Measurements from ENCODE around the gene BMP2K. TPM values are rescaled to one million over a fixed set of nuclear protein-coding genes. Genes with fewer than 3 reads are reported as not detected.
"Not testable (repeated sequence)": the region's sequence is repeated elsewhere in the genome, so short reads cannot be mapped to it uniquely, and the experiment has no call there.

Gene BMP2K
- total RNA-seq, 1 donor from 2014 or later = 17.3 TPM

DNA sequence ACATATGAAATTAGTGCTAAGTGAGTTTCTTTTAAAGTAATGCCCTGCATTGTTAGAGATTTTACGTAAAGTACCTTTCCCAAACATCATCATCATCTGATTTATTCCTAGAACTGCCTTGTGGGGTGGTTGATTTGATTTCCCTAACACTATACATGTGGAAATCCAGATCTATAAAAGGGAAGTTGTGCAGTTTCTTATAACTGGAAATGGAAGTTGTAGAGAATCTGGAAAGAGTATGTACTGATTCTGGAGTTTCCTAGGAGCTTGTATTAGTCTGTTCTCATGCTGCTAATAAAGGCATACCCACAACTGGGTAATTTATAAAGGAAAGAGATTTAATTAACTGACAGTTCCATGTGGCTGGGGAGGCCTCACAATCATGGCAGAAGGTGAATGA is 47.9 kb downstream of the BMP2K start:
- intact Hi-C loops (cut with micrococcal nuclease) = no loop called here
- no peaks in the 10 kb centered on the region for H3K27me3 Mint-ChIP-seq
- H3K4me1 Mint-ChIP-seq = peaks cover 2% of the 10 kb centered on the region
- H3K4me3 Mint-ChIP-seq = no peak overlapping the region
- no peak overlapping the region for H3K27ac Mint-ChIP-seq
- peaks cover 15% of the 10 kb centered on the region for H3K36me3 Mint-ChIP-seq (ENCODE audit: low read depth)
- H3K9me3 Mint-ChIP-seq = no peaks in the 10 kb centered on the region
- no peak for DNase-seq

DNA sequence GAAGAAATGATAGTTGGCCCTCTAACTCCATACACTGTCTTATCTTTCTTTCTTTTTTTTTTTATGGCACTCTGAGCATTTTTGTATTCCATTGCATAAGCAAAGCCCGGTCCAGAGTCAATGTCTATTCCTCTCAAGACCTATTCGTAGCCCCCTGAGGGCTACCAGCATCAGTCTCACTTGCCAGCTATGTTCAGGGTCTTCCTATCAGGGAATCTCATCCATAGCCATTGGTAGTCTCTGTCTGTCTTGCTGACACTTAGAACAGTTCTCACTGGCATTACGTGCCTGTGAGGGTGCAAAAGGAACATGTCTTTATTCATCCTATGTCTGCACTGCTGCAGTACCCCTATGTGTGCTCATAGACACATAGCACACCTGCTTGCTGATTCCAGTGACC is 51.0 kb downstream of the BMP2K start:
- Mint-ChIP-seq H3K4me1 (peaks cover 2% of the 10 kb centered on the region), H3K27me3 (no peaks in the 10 kb centered on the region), H3K27ac (no peak overlapping the region), H3K36me3 (ENCODE audit: low read depth) (peaks cover 21% of the 10 kb centered on the region), H3K4me3 (no peak overlapping the region), H3K9me3 (no peaks in the 10 kb centered on the region)
- no peak for DNase-seq
- intact Hi-C loops (cut with micrococcal nuclease) = no loop called here

DNA sequence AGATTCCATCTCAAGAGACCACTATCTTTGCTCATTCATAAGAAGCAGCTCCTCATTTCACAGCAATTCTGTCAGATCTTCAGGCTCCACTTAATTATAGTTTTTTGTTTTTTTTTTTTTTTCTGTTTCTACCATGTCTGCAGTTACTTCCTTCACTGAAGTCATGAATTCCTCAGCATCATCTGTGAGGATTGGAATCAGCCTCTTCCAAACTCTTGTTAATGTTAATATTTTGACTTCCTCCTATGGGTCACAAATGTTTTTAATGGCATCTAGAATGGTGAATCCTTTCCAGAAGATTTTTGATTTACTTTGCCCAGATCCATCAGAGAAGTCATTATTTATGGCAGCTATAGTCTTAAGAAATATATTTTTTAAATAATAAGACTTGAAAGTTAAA is 53.1 kb downstream of the BMP2K start:
- no peaks in the 10 kb centered on the region for H3K4me1 Mint-ChIP-seq
- H3K4me3 Mint-ChIP-seq = no peak overlapping the region
- DNase-seq = no peak
- intact Hi-C loops (cut with micrococcal nuclease) = no loop called here
- no peaks in the 10 kb centered on the region for H3K9me3 Mint-ChIP-seq
- H3K27ac Mint-ChIP-seq = no peak overlapping the region
- peaks cover 22% of the 10 kb centered on the region for H3K36me3 Mint-ChIP-seq (ENCODE audit: low read depth)
- no peaks in the 10 kb centered on the region for H3K27me3 Mint-ChIP-seq

- intact Hi-C loops (cut with micrococcal nuclease); H3K27me3 Mint-ChIP-seq: not testable (repeated sequence)
- H3K36me3 Mint-ChIP-seq (ENCODE audit: low read depth) = peaks cover 25% of the 10 kb centered on the region
Measured at GRCh38 chr4:78839676-78840075, 63.5 kb downstream of the BMP2K start.

GRCh38 chr4:78840286-78840685 is 64.1 kb downstream of the BMP2K start:
- intact Hi-C loops (cut with micrococcal nuclease); H3K27me3 Mint-ChIP-seq; H3K4me1 Mint-ChIP-seq; H3K27ac Mint-ChIP-seq; DNase-seq; H3K9me3 Mint-ChIP-seq; H3K4me3 Mint-ChIP-seq: not testable (repeated sequence)
- peaks cover 23% of the 10 kb centered on the region for H3K36me3 Mint-ChIP-seq (ENCODE audit: low read depth)

More at GRCh38 chr4:78839676-78840075, 63.5 kb downstream of the BMP2K start:
- not testable (repeated sequence) for H3K4me3 Mint-ChIP-seq, DNase-seq, H3K4me1 Mint-ChIP-seq, H3K9me3 Mint-ChIP-seq, H3K27ac Mint-ChIP-seq

DNA sequence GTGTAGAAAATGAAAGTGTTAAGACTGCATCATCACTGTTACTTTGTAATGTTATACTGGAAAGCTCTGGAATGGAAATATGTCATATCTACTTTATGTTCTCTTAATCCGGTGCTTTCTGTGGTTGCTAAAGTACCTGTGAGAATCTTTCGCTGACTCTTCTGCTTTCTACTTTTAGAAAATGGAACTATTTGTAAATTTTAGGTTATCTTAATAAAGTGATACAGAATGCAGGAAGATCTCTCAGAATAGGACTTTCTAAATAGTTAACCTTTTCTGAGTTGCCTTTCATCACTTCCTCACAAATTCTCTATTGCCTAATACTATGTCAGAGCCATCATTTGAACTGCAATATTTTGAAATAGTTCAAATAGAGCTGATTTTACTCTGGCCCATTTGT is 69.3 kb downstream of the BMP2K start:
- H3K27ac Mint-ChIP-seq = no peak overlapping the region
- H3K27me3 Mint-ChIP-seq = no peaks in the 10 kb centered on the region
- intact Hi-C loops (cut with micrococcal nuclease) = no loop called here
- no peaks in the 10 kb centered on the region for H3K4me1 Mint-ChIP-seq
- H3K9me3 Mint-ChIP-seq = no peaks in the 10 kb centered on the region
- no peak overlapping the region for H3K4me3 Mint-ChIP-seq
- peaks cover 12% of the 10 kb centered on the region for H3K36me3 Mint-ChIP-seq (ENCODE audit: low read depth)
- no peak for DNase-seq

DNA sequence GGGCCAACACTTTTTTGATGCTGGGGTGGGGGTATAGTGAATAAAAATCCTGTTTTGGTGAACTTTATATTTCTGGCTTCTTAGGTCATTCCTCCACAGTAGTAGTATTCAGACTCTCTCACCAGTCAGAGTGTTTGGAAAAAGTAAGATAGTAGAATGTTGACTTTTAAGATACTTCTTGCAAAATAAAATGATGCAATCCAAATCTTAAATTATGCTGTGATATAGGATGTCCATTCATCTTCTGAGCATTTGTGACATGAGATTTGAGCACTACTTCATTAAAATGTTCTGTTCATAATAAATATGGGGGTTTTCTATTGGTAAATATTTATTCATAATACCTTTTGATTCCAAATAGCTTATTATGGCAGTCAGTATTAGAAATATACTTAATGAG is 70.1 kb downstream of the BMP2K start:
- no peak for DNase-seq
- intact Hi-C loops (cut with micrococcal nuclease) = no loop called here
- peaks cover 12% of the 10 kb centered on the region for H3K36me3 Mint-ChIP-seq (ENCODE audit: low read depth)
- no peaks in the 10 kb centered on the region for H3K27me3 Mint-ChIP-seq
- no peak overlapping the region for H3K27ac Mint-ChIP-seq
- H3K4me1 Mint-ChIP-seq = no peaks in the 10 kb centered on the region
- H3K4me3 Mint-ChIP-seq = no peak overlapping the region
- no peaks in the 10 kb centered on the region for H3K9me3 Mint-ChIP-seq

DNA sequence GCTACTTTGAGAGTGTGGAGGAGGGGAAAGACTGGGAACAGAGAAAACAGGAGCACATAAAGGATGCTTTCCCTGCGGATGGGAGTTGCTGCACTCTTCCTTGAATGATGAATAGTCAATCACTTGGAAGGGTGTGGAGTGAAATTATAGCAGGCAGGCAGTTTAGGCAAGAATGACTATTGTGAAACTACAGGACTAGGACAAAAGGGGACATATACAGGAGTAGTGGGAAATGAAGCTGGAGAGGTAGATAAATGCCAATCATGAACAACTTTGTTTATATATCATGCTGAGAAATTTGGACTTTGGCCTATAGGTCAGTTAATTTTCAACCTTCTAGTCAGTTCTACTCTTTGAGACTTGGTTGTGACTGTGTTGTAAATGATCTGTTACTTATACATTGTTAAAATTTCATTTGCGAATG is 86.2 kb downstream of the BMP2K start:
- Mint-ChIP-seq H3K36me3 (ENCODE audit: low read depth) (peaks cover 3% of the 10 kb centered on the region), H3K27ac (no peak overlapping the region), H3K9me3 (no peaks in the 10 kb centered on the region), H3K27me3 (no peaks in the 10 kb centered on the region), H3K4me1 (peaks cover 4% of the 10 kb centered on the region), H3K4me3 (no peak overlapping the region)
- DNase-seq = no peak
- intact Hi-C loops (cut with micrococcal nuclease) = loop anchor here (5.0 to 10.0 kb wide), 3 partner anchors 205 to 905 kb away; no protein-coding TSS in a partner anchor

GRCh38 chr4:78863254-78863869 is 87.2 kb downstream of the BMP2K start:
- Mint-ChIP-seq H3K4me3 (no peak overlapping the region), H3K27me3 (no peaks in the 10 kb centered on the region), H3K4me1 (peaks cover 4% of the 10 kb centered on the region), H3K9me3 (no peaks in the 10 kb centered on the region), H3K27ac (no peak overlapping the region), H3K36me3 (ENCODE audit: low read depth) (peaks cover 8% of the 10 kb centered on the region)
- DNase-seq = no peak
- intact Hi-C loops (cut with micrococcal nuclease) = loop anchor here (5.0 to 10.0 kb wide), 3 partner anchors 206 to 906 kb away; no protein-coding TSS in a partner anchor

DNA sequence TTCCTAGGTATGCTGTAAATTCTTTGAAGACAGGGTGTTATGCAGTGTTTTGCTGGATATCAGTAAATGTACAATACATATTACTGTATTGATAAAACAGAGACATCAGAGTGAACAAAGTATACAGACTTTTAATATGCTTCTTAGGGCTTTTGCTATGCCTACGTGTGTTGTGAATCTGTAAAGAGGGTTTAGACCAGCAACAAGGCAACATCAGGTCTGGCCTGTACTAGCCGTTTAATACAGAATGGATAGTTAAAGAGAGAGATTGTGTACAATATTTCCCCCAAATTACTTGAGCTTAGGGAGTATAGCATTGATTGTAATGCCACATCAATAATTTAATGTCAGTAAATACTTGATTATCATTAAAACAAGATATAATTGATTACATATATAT is 87.8 kb downstream of the BMP2K start:
- H3K4me1 Mint-ChIP-seq = peaks cover 4% of the 10 kb centered on the region
- DNase-seq = no peak
- no peaks in the 10 kb centered on the region for H3K27me3 Mint-ChIP-seq
- peaks cover 9% of the 10 kb centered on the region for H3K36me3 Mint-ChIP-seq (ENCODE audit: low read depth)
- intact Hi-C loops (cut with micrococcal nuclease) = loop anchor here (1.0 to 10.0 kb wide), 5 partner anchors 87 to 907 kb away; no protein-coding TSS in a partner anchor
- no peak overlapping the region for H3K27ac Mint-ChIP-seq
- no peaks in the 10 kb centered on the region for H3K9me3 Mint-ChIP-seq
- no peak overlapping the region for H3K4me3 Mint-ChIP-seq

DNA sequence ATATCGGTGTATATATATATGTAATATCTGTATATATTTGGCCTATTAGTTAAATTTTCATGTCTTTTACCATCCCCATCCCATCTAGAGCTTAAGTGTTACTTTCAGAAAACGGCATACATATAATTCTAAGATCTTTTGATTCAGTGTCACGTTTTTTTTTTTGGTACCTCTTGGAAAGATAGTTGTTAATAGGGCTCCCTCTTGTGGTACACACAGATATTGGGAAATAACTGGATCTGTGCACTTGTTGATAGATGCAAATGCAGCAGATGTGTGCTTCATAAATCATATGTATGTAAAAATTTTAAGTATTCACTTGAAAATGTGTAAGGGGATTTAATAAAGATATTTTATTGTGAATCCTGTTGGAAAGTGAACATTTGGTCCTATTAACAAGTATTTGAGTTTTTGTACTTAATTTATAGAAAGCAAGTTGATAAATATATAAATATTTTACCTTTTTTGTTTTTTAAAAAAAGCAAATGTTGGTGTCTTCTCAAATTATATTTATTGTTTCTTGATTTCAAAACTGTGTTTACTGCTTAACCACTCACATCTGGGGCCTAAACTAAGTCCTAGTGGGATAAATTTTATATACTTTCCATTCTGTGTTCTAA is 88.4 kb downstream of the BMP2K start:
- H3K27me3 Mint-ChIP-seq = no peaks in the 10 kb centered on the region
- no peak overlapping the region for H3K27ac Mint-ChIP-seq
- intact Hi-C loops (cut with micrococcal nuclease) = loop anchor here (1.0 to 10.0 kb wide), 5 partner anchors 87 to 907 kb away; no protein-coding TSS in a partner anchor
- H3K36me3 Mint-ChIP-seq (ENCODE audit: low read depth) = peaks cover 9% of the 10 kb centered on the region
- no peak overlapping the region for H3K4me3 Mint-ChIP-seq
- H3K4me1 Mint-ChIP-seq = peaks cover 4% of the 10 kb centered on the region
- DNase-seq = peak; percentile 81
- no peaks in the 10 kb centered on the region for H3K9me3 Mint-ChIP-seq

DNA sequence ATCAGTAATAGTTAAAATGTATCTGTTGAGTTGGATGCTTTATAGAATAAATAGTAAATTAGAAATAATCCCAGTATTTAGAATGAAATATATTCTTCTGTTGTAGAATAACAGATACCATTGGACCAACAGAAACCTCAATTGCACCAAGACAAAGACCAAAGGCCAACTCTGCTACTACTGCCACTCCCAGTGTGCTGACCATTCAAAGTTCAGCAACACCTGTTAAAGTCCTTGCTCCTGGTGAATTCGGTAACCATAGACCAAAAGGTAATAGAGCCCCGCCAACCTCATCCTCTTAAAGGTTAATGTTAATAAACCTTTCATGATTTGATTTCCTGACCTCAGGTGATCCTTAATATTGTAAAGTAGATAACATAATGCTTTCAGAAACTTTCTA is 89.3 kb downstream of the BMP2K start:
- Mint-ChIP-seq H3K9me3 (no peaks in the 10 kb centered on the region), H3K4me1 (peaks cover 4% of the 10 kb centered on the region), H3K27ac (no peak overlapping the region), H3K4me3 (no peak overlapping the region), H3K27me3 (no peaks in the 10 kb centered on the region), H3K36me3 (ENCODE audit: low read depth) (peaks cover 5% of the 10 kb centered on the region)
- DNase-seq = no peak
- intact Hi-C loops (cut with micrococcal nuclease) = loop anchor here (10.0 kb wide), 1 partner anchor 541 kb away; no protein-coding TSS in a partner anchor

- H3K27me3 Mint-ChIP-seq, DNase-seq, H3K27ac Mint-ChIP-seq, H3K4me3 Mint-ChIP-seq, H3K9me3 Mint-ChIP-seq, H3K4me1 Mint-ChIP-seq: not testable (repeated sequence)
- intact Hi-C loops (cut with micrococcal nuclease) = loop anchor here (10.0 kb wide), 1 partner anchor 544 kb away; no protein-coding TSS in a partner anchor
- H3K36me3 Mint-ChIP-seq (ENCODE audit: low read depth) = peaks cover 22% of the 10 kb centered on the region
Measured at GRCh38 chr4:78868712-78869111, 92.6 kb downstream of the BMP2K start.

DNA sequence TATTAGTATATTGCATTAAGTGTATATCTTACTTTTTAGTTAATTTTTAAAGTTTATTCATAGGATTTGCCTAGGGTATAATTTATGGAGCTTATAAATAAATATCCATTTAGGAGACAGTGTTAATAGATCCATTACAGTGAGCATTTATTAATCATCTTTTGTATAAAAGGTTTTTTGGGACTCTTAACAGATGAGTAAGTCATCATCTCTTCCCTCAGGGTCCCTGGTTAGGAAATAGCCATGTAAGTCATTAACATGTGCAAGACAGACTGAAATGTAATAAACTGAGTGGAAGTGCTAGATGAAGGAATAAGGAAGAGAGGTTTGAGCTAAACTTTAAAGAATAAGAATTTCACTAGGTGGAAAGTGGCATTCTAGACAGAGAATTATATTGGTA is 93.9 kb downstream of the BMP2K start:
- Mint-ChIP-seq H3K4me3 (no peak overlapping the region), H3K9me3 (no peaks in the 10 kb centered on the region), H3K27ac (no peak overlapping the region), H3K27me3 (no peaks in the 10 kb centered on the region), H3K4me1 (no peaks in the 10 kb centered on the region), H3K36me3 (ENCODE audit: low read depth) (peaks cover 25% of the 10 kb centered on the region)
- no peak for DNase-seq
- intact Hi-C loops (cut with micrococcal nuclease) = no loop called here

Data from activated CD4-positive, alpha-beta T cell treated with anti-CD3 and anti-CD28 coated beads, Interleukin-2, amount 10 ng/mL, durations not matched to agents 24 days and 14 days (primary cell).